Osteoblast (primary cell): ENCODE results near the gene PTPN2. TPM values are rescaled to one million over a fixed set of nuclear protein-coding genes. Genes with fewer than 3 reads are reported as not detected.

Experiments
- DNase-seq: peaks from one replicate; pipeline ENCODE4 v3.0.0; 2011; ENCODE audit warnings: low spot score, mixed read lengths; ENCODE audit not compliant: insufficient read length; ENCODE audit errors: missing footprints
- H2AFZ ChIP-seq: 2 replicates; pipeline ENCODE4 v1.6.0; 2011; ENCODE audit warnings: mild to moderate bottlenecking, low read length
- H3K27ac ChIP-seq: 2 replicates; pipeline ENCODE4 v1.5.1; 2011; ENCODE audit warnings: mild to moderate bottlenecking, low read depth, low read length, moderate library complexity
- H3K27me3 ChIP-seq: 2 replicates; pipeline ENCODE4 v1.6.0; 2012; ENCODE audit warnings: mild to moderate bottlenecking, control low read depth, inconsistent platforms, low read length, moderate library complexity; ENCODE audit not compliant: insufficient read depth
- H3K36me3 ChIP-seq: 2 replicates; pipeline ENCODE4 v1.5.1; 2011; ENCODE audit warnings: mild to moderate bottlenecking, low read length, control low read depth, moderate library complexity; ENCODE audit not compliant: insufficient read depth
- H3K4me1 ChIP-seq: 2 replicates; pipeline ENCODE4 v1.5.1; 2011; ENCODE audit warnings: mild to moderate bottlenecking, low read length, control low read depth, moderate library complexity; ENCODE audit not compliant: insufficient read depth
- H3K4me2 ChIP-seq: 2 replicates; pipeline ENCODE4 v1.6.0; 2011; ENCODE audit warnings: mild to moderate bottlenecking, low read length; ENCODE audit not compliant: insufficient read depth
- H3K4me3 ChIP-seq: fragments of 200-600 bp; sonication (generic); 3 replicates; pipeline ENCODE4 v1.5.1; 2012; ENCODE audit warnings: mild to moderate bottlenecking, low read length, inconsistent platforms; ENCODE audit not compliant: insufficient read depth
- H3K79me2 ChIP-seq: 2 replicates; pipeline ENCODE4 v1.6.0; 2012; ENCODE audit warnings: mild to moderate bottlenecking, low read length, control low read depth, inconsistent platforms; ENCODE audit not compliant: insufficient read depth
- H3K9me3 ChIP-seq: 2 replicates; pipeline ENCODE4 v1.5.1; 2011; ENCODE audit warnings: low read depth, low read length, control low read depth
- H4K20me1 ChIP-seq: 2 replicates; pipeline ENCODE4 v1.6.0; 2012; ENCODE audit warnings: mild to moderate bottlenecking, low read length, control low read depth; ENCODE audit not compliant: insufficient read depth
- total RNA-seq: library from RNA; depleted of rRNA; stranded (reverse); fragments of >200 nt; gene quantifications from 2 replicates; pipeline ENCODE4 v1.2.3, GENCODE V29; 2012
- TF ChIP-seq, protein P1 (sequence below): IDR thresholded peaks from 2 replicates; pipeline ENCODE4 v1.5.1; 2011; ENCODE audit warnings: mild to moderate bottlenecking, low read depth, low read length, moderate library complexity; ENCODE audit errors: extremely low read depth

PTPN2 gene
- total RNA-seq, 1 donor, result 37.6 TPM

GRCh38 chr18:12791610-12792009, 92.4 kb downstream of the PTPN2 start:
- no peak overlapping the region for H3K27ac ChIP-seq
- H3K79me2 ChIP-seq, result no peaks in the 10 kb centered on the region
- no peaks in the 10 kb centered on the region for H4K20me1 ChIP-seq
- peaks cover 7% of the 10 kb centered on the region for H3K36me3 ChIP-seq
- no peak for DNase-seq
- H3K27me3 ChIP-seq, result no peaks in the 10 kb centered on the region
- H3K4me1 ChIP-seq, result no peaks in the 10 kb centered on the region
- no peak overlapping the region for H2AFZ ChIP-seq
- no peaks in the 10 kb centered on the region for H3K9me3 ChIP-seq
- no peak overlapping the region for H3K4me2 ChIP-seq
- TF ChIP-seq, protein P1, sequence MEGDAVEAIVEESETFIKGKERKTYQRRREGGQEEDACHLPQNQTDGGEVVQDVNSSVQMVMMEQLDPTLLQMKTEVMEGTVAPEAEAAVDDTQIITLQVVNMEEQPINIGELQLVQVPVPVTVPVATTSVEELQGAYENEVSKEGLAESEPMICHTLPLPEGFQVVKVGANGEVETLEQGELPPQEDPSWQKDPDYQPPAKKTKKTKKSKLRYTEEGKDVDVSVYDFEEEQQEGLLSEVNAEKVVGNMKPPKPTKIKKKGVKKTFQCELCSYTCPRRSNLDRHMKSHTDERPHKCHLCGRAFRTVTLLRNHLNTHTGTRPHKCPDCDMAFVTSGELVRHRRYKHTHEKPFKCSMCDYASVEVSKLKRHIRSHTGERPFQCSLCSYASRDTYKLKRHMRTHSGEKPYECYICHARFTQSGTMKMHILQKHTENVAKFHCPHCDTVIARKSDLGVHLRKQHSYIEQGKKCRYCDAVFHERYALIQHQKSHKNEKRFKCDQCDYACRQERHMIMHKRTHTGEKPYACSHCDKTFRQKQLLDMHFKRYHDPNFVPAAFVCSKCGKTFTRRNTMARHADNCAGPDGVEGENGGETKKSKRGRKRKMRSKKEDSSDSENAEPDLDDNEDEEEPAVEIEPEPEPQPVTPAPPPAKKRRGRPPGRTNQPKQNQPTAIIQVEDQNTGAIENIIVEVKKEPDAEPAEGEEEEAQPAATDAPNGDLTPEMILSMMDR, result no peak
- H3K4me3 ChIP-seq, result no peak overlapping the region

DNA sequence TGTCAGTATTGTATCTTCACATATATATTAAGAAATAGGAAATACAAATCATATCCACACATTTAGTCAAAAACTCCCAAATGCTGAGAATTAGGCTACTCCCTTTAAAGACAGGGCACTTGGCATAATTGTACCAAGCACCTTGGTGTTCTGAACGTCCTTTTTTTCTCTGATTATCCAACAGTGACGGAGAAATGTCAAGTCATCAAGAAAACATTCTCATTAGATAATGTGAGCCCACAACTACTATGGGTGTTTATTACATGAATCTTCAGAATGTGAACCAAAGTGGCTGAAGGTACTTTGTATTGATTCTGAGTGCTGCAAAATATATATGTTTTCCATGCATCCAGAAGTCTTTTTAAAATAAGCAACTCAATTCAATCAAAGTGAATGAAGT, 97.4 kb downstream of the PTPN2 start:
- Histone ChIP-seq H2AFZ (no peak overlapping the region), H3K4me3 (no peak overlapping the region), H3K27ac (no peak overlapping the region), H4K20me1 (no peaks in the 10 kb centered on the region), H3K79me2 (no peaks in the 10 kb centered on the region), H3K9me3 (no peaks in the 10 kb centered on the region), H3K36me3 (no peaks in the 10 kb centered on the region), H3K4me1 (no peaks in the 10 kb centered on the region), H3K27me3 (no peaks in the 10 kb centered on the region), H3K4me2 (no peak overlapping the region)
- TF ChIP-seq, protein P1, result no peak
- no peak for DNase-seq

- Histone ChIP-seq H3K79me2 (no peaks in the 10 kb centered on the region), H3K4me3 (no peak overlapping the region), H3K4me2 (no peak overlapping the region), H3K36me3 (no peaks in the 10 kb centered on the region), H3K9me3 (no peaks in the 10 kb centered on the region), H2AFZ (no peak overlapping the region), H3K27ac (no peak overlapping the region), H3K27me3 (no peaks in the 10 kb centered on the region), H4K20me1 (no peaks in the 10 kb centered on the region), H3K4me1 (no peaks in the 10 kb centered on the region)
- TF ChIP-seq, protein P1, result no peak
- DNase-seq, result no peak
Observed at GRCh38 chr18:12783524-12783923, 100.5 kb downstream of the PTPN2 start.

- Histone ChIP-seq H3K4me1 (no peaks in the 10 kb centered on the region), H3K9me3 (no peaks in the 10 kb centered on the region), H3K79me2 (no peaks in the 10 kb centered on the region), H3K36me3 (no peaks in the 10 kb centered on the region), H3K27me3 (no peaks in the 10 kb centered on the region), H2AFZ (no peak overlapping the region), H3K4me2 (no peak overlapping the region), H3K27ac (no peak overlapping the region), H3K4me3 (no peak overlapping the region), H4K20me1 (no peaks in the 10 kb centered on the region)
- no peak for DNase-seq
- TF ChIP-seq, protein P1, result no peak
Observed at GRCh38 chr18:12782521-12782920, 101.5 kb downstream of the PTPN2 start.
